ENCODE data around the gene PEAR1.

- TF ChIP-seq, protein P1, sequence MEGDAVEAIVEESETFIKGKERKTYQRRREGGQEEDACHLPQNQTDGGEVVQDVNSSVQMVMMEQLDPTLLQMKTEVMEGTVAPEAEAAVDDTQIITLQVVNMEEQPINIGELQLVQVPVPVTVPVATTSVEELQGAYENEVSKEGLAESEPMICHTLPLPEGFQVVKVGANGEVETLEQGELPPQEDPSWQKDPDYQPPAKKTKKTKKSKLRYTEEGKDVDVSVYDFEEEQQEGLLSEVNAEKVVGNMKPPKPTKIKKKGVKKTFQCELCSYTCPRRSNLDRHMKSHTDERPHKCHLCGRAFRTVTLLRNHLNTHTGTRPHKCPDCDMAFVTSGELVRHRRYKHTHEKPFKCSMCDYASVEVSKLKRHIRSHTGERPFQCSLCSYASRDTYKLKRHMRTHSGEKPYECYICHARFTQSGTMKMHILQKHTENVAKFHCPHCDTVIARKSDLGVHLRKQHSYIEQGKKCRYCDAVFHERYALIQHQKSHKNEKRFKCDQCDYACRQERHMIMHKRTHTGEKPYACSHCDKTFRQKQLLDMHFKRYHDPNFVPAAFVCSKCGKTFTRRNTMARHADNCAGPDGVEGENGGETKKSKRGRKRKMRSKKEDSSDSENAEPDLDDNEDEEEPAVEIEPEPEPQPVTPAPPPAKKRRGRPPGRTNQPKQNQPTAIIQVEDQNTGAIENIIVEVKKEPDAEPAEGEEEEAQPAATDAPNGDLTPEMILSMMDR (IDR thresholded peaks at IDR 0.05), result peak in 5 of 7 experiments; percentile 54 to 86 (median 78)
- no peak for TF ChIP-seq EP300 (IDR thresholded peaks at IDR 0.05)
These were observed 1.1 kb upstream of the PEAR1 start for GRCh38 chr1:156892190-156893047.
